H9 (cell line): ENCODE data around the gene TNIK. TPM values are rescaled to one million over a fixed set of nuclear protein-coding genes. Genes with fewer than 3 reads are reported as not detected.

Experiments used
- DNase-seq: peaks from one replicate; pipeline ENCODE4 v3.0.0-alpha.2; 2017
- H2AFZ ChIP-seq: one replicate; pipeline ENCODE4 v1.6.1; 2013; ENCODE audit warnings: mild to moderate bottlenecking, low read length, control low read depth, moderate library complexity
- H2AK5ac ChIP-seq: 2 replicates; pipeline ENCODE4 v1.6.1; 2013; ENCODE audit warnings: low read length, control low read depth, mixed read lengths; ENCODE audit not compliant: insufficient read length
- H2BK120ac ChIP-seq: one replicate; pipeline ENCODE4 v1.6.1; 2013; ENCODE audit warnings: low read depth, mild to moderate bottlenecking, low read length, control low read depth, inconsistent platforms; ENCODE audit not compliant: poor library complexity, severe bottlenecking
- H2BK12ac ChIP-seq: 2 replicates; pipeline ENCODE4 v1.6.1; 2013; ENCODE audit warnings: low read length, control low read depth, mixed read lengths, low read depth; ENCODE audit not compliant: insufficient read length
- H2BK15ac ChIP-seq: 2 replicates; pipeline ENCODE4 v1.6.1; 2013; ENCODE audit warnings: low read depth, low read length, control low read depth
- H2BK20ac ChIP-seq: one replicate; pipeline ENCODE4 v1.6.1; 2013; ENCODE audit warnings: low read depth, mild to moderate bottlenecking, low read length, control low read depth, inconsistent platforms; ENCODE audit not compliant: poor library complexity, severe bottlenecking
- H2BK5ac ChIP-seq: 2 replicates; pipeline ENCODE4 v1.6.1; 2013; ENCODE audit warnings: low read length, control low read depth, mixed read lengths; ENCODE audit not compliant: insufficient read length
- H3K14ac ChIP-seq: 2 replicates; pipeline ENCODE4 v1.6.1; 2013; ENCODE audit warnings: low read length, control low read depth; ENCODE audit not compliant: insufficient read depth
- H3K18ac ChIP-seq: 2 replicates; pipeline ENCODE4 v1.6.1; 2013; ENCODE audit warnings: low read depth, mild to moderate bottlenecking, mixed read lengths, low read length, control low read depth; ENCODE audit not compliant: insufficient read length
- H3K23ac ChIP-seq: 2 replicates; pipeline ENCODE4 v1.6.1; 2013; ENCODE audit warnings: low read length, control low read depth, mixed read lengths, low read depth; ENCODE audit not compliant: insufficient read length
- H3K23me2 ChIP-seq: 2 replicates; pipeline ENCODE4 v1.6.1; 2013; ENCODE audit warnings: low read depth, mild to moderate bottlenecking, mixed read lengths, low read length, control low read depth; ENCODE audit not compliant: insufficient read length, poor library complexity, severe bottlenecking
- H3K27ac ChIP-seq: 2 replicates; pipeline ENCODE4 v1.5.1; 2013; ENCODE audit warnings: low read length, control low read depth, mixed read lengths, low read depth; ENCODE audit not compliant: insufficient read length
- H3K27me3 ChIP-seq: 2 replicates; pipeline ENCODE4 v1.6.1; 2013; ENCODE audit warnings: low read length, control low read depth, inconsistent platforms; ENCODE audit not compliant: insufficient read depth
- H3K4ac ChIP-seq: 2 replicates; pipeline ENCODE4 v1.6.1; 2013; ENCODE audit warnings: low read depth, mild to moderate bottlenecking, control low read depth, inconsistent platforms, low read length, moderate library complexity
- H3K4me1 ChIP-seq: 2 replicates; pipeline ENCODE4 v1.6.1; 2013; ENCODE audit warnings: low read length, control low read depth, inconsistent platforms; ENCODE audit not compliant: insufficient read depth
- H3K4me2 ChIP-seq: 2 replicates; pipeline ENCODE4 v1.6.1; 2013; ENCODE audit warnings: low read length, control low read depth, mixed read lengths; ENCODE audit not compliant: insufficient read length, insufficient read depth
- H3K56ac ChIP-seq: 2 replicates; pipeline ENCODE4 v1.6.1; 2013; ENCODE audit warnings: low read depth, mild to moderate bottlenecking, mixed read lengths, low read length, control low read depth; ENCODE audit not compliant: insufficient read length
- H3K79me1 ChIP-seq: 2 replicates; pipeline ENCODE4 v1.6.1; 2013; ENCODE audit warnings: low read depth, mild to moderate bottlenecking, moderate library complexity, low read length, control low read depth, inconsistent platforms; ENCODE audit not compliant: insufficient read depth, poor library complexity, severe bottlenecking
- H3K79me2 ChIP-seq: 2 replicates; pipeline ENCODE4 v1.6.1; 2013; ENCODE audit warnings: low read length, control low read depth, inconsistent platforms; ENCODE audit not compliant: insufficient read depth
- H3K9ac ChIP-seq: 2 replicates; pipeline ENCODE4 v1.6.1; 2013; ENCODE audit warnings: low read length, control low read depth, mixed read lengths; ENCODE audit not compliant: insufficient read length; ENCODE audit errors: extremely low read depth
- H3K9me3 ChIP-seq: one replicate; pipeline ENCODE4 v1.6.1; 2013; ENCODE audit warnings: low read depth, low read length, inconsistent platforms; ENCODE audit not compliant: control insufficient read depth
- H3T11ph ChIP-seq: one replicate; pipeline ENCODE4 v1.6.1; 2013; ENCODE audit warnings: mild to moderate bottlenecking, low read length, control low read depth, inconsistent platforms
- H4K20me1 ChIP-seq: one replicate; pipeline ENCODE4 v1.6.1; 2013; ENCODE audit not compliant: control insufficient read depth, insufficient read length, insufficient read depth
- H4K5ac ChIP-seq: 2 replicates; pipeline ENCODE4 v1.6.1; 2013; ENCODE audit warnings: low read depth, mild to moderate bottlenecking, mixed read lengths, low read length, control low read depth; ENCODE audit not compliant: insufficient read length
- H4K8ac ChIP-seq: replicated peaks from 2 replicates; pipeline ENCODE4 v1.6.1; 2013; ENCODE audit warnings: low read length, control low read depth, mixed read lengths, low read depth; ENCODE audit not compliant: insufficient read length
- H4K91ac ChIP-seq: 2 replicates; pipeline ENCODE4 v1.6.1; 2013; ENCODE audit warnings: low read depth, mild to moderate bottlenecking, moderate library complexity, mixed read lengths, low read length, control low read depth; ENCODE audit not compliant: insufficient read length
- H3K27ac Mint-ChIP-seq, 3 experiments: 2 replicates in 2 of 3; 3 replicates in 1 of 3; pipeline ENCODE4 v1.8.0; 2020 to 2021; ENCODE audit warnings: mixed read lengths in 3 of 3, mild to moderate bottlenecking in 1 of 3, moderate library complexity in 1 of 3
- H3K27me3 Mint-ChIP-seq: 2 replicates; pipeline ENCODE4 v1.8.0; 2021; ENCODE audit warnings: low read depth, mild to moderate bottlenecking, moderate library complexity, mixed read lengths
- H3K36me3 Mint-ChIP-seq, 3 experiments: 2 replicates in 2 of 3; 3 replicates in 1 of 3; pipeline ENCODE4 v1.8.0; 2020 to 2021; ENCODE audit warnings: low read depth in 3 of 3, mixed read lengths in 3 of 3; ENCODE audit not compliant: insufficient read depth in 1 of 3
- H3K4me1 Mint-ChIP-seq, 2 experiments: 2 replicates each; pipeline ENCODE4 v1.8.0; 2020; ENCODE audit warnings: mixed read lengths in 2 of 2
- H3K4me3 Mint-ChIP-seq, 2 experiments: 2 replicates in 1 of 2; 3 replicates in 1 of 2; pipeline ENCODE4 v1.8.0; 2020 to 2021; ENCODE audit warnings: mild to moderate bottlenecking in 2 of 2, mixed read lengths in 2 of 2, moderate library complexity in 1 of 2
- H3K9me3 Mint-ChIP-seq, 2 experiments: 2 replicates in 1 of 2; 3 replicates in 1 of 2; pipeline ENCODE4 v1.8.0; 2020; ENCODE audit warnings: mild to moderate bottlenecking in 2 of 2, mixed read lengths in 2 of 2, moderate library complexity in 1 of 2
- WGBS: extraction: QIAGEN DNeasy Blood & Tissue Kit; methylation state at CpG from one replicate; pipeline ENCODE4 v1.1.7; 2013; ENCODE audit warnings: missing lambda C conversion rate, low lambda C conversion rate, mixed read lengths; ENCODE audit not compliant: insufficient read length; ENCODE audit errors: extremely low coverage; 5-methylcytosine and 5-hydroxymethylcytosine counted together
- total RNA-seq: library from RNA; stranded (reverse); gene quantifications from 2 replicates; pipeline ENCODE4 v1.2.1, GENCODE V29; 2021
- TF ChIP-seq, protein P1 (sequence below): fragments of 200-600 bp; sonication (generic); conservative IDR thresholded peaks from 3 replicates; pipeline ENCODE4 v1.8.0; 2021; ENCODE audit warnings: antibody characterized with exemption, mild to moderate bottlenecking

Gene TNIK
- total RNA-seq, 1 experiment from 2014 or later: 15.9 TPM

- Histone ChIP-seq H4K91ac (no peak overlapping the region), H3K18ac (no peak overlapping the region), H3K27ac (no peak overlapping the region), H3T11ph (no peak overlapping the region), H3K23me2 (no peaks in the 10 kb centered on the region), H2AFZ (no peak overlapping the region), H3K14ac (no peak overlapping the region), H4K5ac (no peak overlapping the region), H3K9me3 (no peaks in the 10 kb centered on the region), H3K23ac (no peak overlapping the region), H3K56ac (no peak overlapping the region), H3K4me1 (peaks cover 5% of the 10 kb centered on the region), H2AK5ac (no peak overlapping the region), H3K79me2 (no peaks in the 10 kb centered on the region; the same call in 1 of the 2 replicates), H2BK12ac (no peak overlapping the region), H3K4me2 (no peak overlapping the region), H2BK120ac (no peak overlapping the region), H3K79me1 (no peaks in the 10 kb centered on the region), H3K27me3 (no peaks in the 10 kb centered on the region), H2BK20ac (no peak overlapping the region), H3K4ac (no peak overlapping the region), H3K9ac (no peak overlapping the region), H4K20me1 (no peaks in the 10 kb centered on the region), H2BK15ac (no peak overlapping the region), H4K8ac (no peak overlapping the region), H2BK5ac (no peak overlapping the region)
- Mint-ChIP-seq H3K27me3 (no peaks in the 10 kb centered on the region), H3K4me1 (peaks cover 15 to 28% of the 10 kb centered on the region in 2 experiments), H3K27ac (no peak overlapping the region), H3K4me3 (no peak overlapping the region), H3K9me3 (no peaks in the 10 kb centered on the region; a peak in 1 of 5 replicates), H3K36me3 (peaks cover 0 to 5% (median 4%) of the 10 kb centered on the region in 3 experiments; a peak in 3 of 7 replicates)
- TF ChIP-seq, protein P1, sequence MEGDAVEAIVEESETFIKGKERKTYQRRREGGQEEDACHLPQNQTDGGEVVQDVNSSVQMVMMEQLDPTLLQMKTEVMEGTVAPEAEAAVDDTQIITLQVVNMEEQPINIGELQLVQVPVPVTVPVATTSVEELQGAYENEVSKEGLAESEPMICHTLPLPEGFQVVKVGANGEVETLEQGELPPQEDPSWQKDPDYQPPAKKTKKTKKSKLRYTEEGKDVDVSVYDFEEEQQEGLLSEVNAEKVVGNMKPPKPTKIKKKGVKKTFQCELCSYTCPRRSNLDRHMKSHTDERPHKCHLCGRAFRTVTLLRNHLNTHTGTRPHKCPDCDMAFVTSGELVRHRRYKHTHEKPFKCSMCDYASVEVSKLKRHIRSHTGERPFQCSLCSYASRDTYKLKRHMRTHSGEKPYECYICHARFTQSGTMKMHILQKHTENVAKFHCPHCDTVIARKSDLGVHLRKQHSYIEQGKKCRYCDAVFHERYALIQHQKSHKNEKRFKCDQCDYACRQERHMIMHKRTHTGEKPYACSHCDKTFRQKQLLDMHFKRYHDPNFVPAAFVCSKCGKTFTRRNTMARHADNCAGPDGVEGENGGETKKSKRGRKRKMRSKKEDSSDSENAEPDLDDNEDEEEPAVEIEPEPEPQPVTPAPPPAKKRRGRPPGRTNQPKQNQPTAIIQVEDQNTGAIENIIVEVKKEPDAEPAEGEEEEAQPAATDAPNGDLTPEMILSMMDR: no peak
- WGBS: no CpG with 5 or more reads among the region's 1 CpG
- no peak for DNase-seq
These were observed 186.0 kb downstream of the TNIK start for GRCh38 chr3:171274222-171274621.
